ENCODE measurements around the gene MOB3C. TPM values are rescaled to one million over a fixed set of nuclear protein-coding genes. Genes with fewer than 3 reads are reported as not detected.
A peak's percentile ranks its signal among the peaks of the same experiment; 100 is the strongest.

The MOB3C gene
- polyA plus RNA-seq, 1 donor (not counting 4 experiments of a cell fraction or from before 2014, with no cell fraction given), result 18.4 TPM

GRCh38 chr1:46607345-46608130 lies 9.1 kb downstream of the MOB3C start:
- Histone ChIP-seq H3K4me3 (ENCODE audit: control insufficient read depth in 2 of 3, extremely low read depth in 1 of 3, insufficient read depth in 2 of 3, low read depth in 1 of 3, low read length in 3 of 3) (no peak overlapping the region), H4K20me1 (ENCODE audit: control insufficient read depth, extremely low read depth, insufficient read depth, low read length) (no peaks in the 10 kb centered on the region), H3K9me3 (ENCODE audit: control insufficient read depth, low read depth, low read length) (no peaks in the 10 kb centered on the region), H3K4me1 (ENCODE audit: control insufficient read depth, extremely low read depth, insufficient read depth, low read length) (peaks cover 65% of the 10 kb centered on the region), H3K27ac (ENCODE audit: control insufficient read depth, insufficient read depth, low read length) (peak overlapping the region; percentile 42), H3K4me2 (ENCODE audit: control insufficient read depth, extremely low read depth, insufficient read depth, low read depth, low read length) (no peak overlapping the region), H3K9me1 (ENCODE audit: control insufficient read depth, extremely low read depth, insufficient read depth, low read length) (no peaks in the 10 kb centered on the region), H3K9ac (ENCODE audit: control insufficient read depth, extremely low read depth, insufficient read depth, low read length) (no peak overlapping the region), H3K79me2 (ENCODE audit: control insufficient read depth, insufficient read depth, low read length) (peaks cover 13% of the 10 kb centered on the region), H3K36me3 (ENCODE audit: control insufficient read depth in 2 of 2, extremely low read depth in 1 of 2, insufficient read depth in 2 of 2, low read length in 2 of 2) (peaks cover 18% of the 10 kb centered on the region in 2 experiments), H3K27me3 (ENCODE audit: control insufficient read depth, extremely low read depth, insufficient read depth, low read length) (no peaks in the 10 kb centered on the region), H2AFZ (ENCODE audit: control insufficient read depth, low read length) (no peak overlapping the region)
- TF ChIP-seq CTCF (optimal IDR thresholded peaks at IDR 0.05 in 1 of 3, IDR thresholded peaks at IDR 0.05 in 1 of 3, conservative IDR thresholded peaks at IDR 0.05 in 1 of 3; ENCODE audit: extremely low read depth in 1 of 3, insufficient read depth in 2 of 3, low read length in 3 of 3) (no peak), EZH2 (IDR thresholded peaks at IDR 0.05; ENCODE audit: low read length) (no peak)
- dilution Hi-C loops (cut with MboI; ENCODE audit: extremely low pct_ligation_motif_present, low sequenced_read_pairs), result no loop called here
- DNase-seq (ENCODE audit: low read depth, low spot score), result no peak
- no peak for FAIRE-seq

DNA sequence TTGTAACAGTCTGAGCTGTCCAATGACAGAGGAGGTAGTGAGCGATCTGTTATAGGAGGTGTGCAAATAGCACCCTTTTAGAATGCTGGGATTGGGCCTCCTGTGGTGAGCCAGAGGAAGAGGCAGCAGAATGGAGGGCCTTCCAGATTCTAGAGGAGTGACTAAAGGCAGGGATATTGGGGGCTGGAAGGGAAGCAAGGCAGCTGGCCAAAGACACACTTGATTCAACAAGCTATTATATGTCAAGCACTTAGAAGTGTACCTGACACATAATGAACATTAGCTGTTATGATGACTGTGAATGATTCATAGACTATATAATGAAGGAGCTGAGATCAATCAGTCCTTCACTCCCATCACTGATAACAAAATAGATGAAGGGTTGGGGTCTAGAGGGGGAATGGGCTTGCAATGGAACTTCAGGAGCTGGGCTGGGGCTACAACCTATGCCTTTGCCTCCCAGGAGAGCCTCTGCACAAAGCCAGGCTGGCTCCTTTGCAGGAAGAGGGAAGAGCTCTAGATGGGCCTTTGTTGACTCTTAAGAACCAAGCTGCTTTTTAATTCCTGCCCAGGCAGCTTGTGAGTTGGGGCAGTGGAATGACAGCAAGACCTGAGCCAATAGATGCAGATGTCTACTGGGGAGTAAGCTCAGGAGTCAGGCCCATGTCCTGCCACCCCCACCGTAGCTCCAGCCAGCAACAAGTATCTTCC lies 10.2 kb downstream of the MOB3C start:
- Histone ChIP-seq H3K4me2 (ENCODE audit: control insufficient read depth, extremely low read depth, insufficient read depth, low read depth, low read length) (no peak overlapping the region), H3K27me3 (ENCODE audit: control insufficient read depth, extremely low read depth, insufficient read depth, low read length) (no peaks in the 10 kb centered on the region), H3K9me3 (ENCODE audit: control insufficient read depth, low read depth, low read length) (no peaks in the 10 kb centered on the region), H3K9ac (ENCODE audit: control insufficient read depth, extremely low read depth, insufficient read depth, low read length) (no peak overlapping the region), H3K27ac (ENCODE audit: control insufficient read depth, insufficient read depth, low read length) (peak overlapping the region; percentile 22), H2AFZ (ENCODE audit: control insufficient read depth, low read length) (no peak overlapping the region), H3K4me3 (ENCODE audit: control insufficient read depth in 2 of 3, extremely low read depth in 1 of 3, insufficient read depth in 2 of 3, low read depth in 1 of 3, low read length in 3 of 3) (no peak overlapping the region), H3K36me3 (ENCODE audit: control insufficient read depth in 2 of 2, extremely low read depth in 1 of 2, insufficient read depth in 2 of 2, low read length in 2 of 2) (peaks cover 18% of the 10 kb centered on the region in 2 experiments), H3K4me1 (ENCODE audit: control insufficient read depth, extremely low read depth, insufficient read depth, low read length) (peaks cover 53% of the 10 kb centered on the region), H3K79me2 (ENCODE audit: control insufficient read depth, insufficient read depth, low read length) (peaks cover 21% of the 10 kb centered on the region), H3K9me1 (ENCODE audit: control insufficient read depth, extremely low read depth, insufficient read depth, low read length) (no peaks in the 10 kb centered on the region), H4K20me1 (ENCODE audit: control insufficient read depth, extremely low read depth, insufficient read depth, low read length) (no peaks in the 10 kb centered on the region)
- dilution Hi-C loops (cut with MboI; ENCODE audit: extremely low pct_ligation_motif_present, low sequenced_read_pairs), result no loop called here
- peak; percentile 85 for FAIRE-seq
- DNase-seq (ENCODE audit: low read depth, low spot score), result no peak
- no peak for TF ChIP-seq CTCF (optimal IDR thresholded peaks at IDR 0.05 in 1 of 3, IDR thresholded peaks at IDR 0.05 in 1 of 3, conservative IDR thresholded peaks at IDR 0.05 in 1 of 3; ENCODE audit: extremely low read depth in 1 of 3, insufficient read depth in 2 of 3, low read length in 3 of 3)
- no peak for TF ChIP-seq EZH2 (IDR thresholded peaks at IDR 0.05; ENCODE audit: low read length)
